GM21423 (cell line): Measurements from ENCODE around the gene ARL15.
"Not testable (repeated sequence)": the region's sequence is repeated elsewhere in the genome, so short reads cannot be mapped to it uniquely, and the experiment has no call there.

ENCODE experiments used
- ATAC-seq: cut with Tn5 transposase; IDR thresholded peaks from one replicate; pipeline ENCODE4 v1.9.1; 2021; ENCODE audit warnings: mild to moderate bottlenecking, moderate library complexity; ENCODE audit not compliant: unreplicated experiment

Gene ARL15

GRCh38 chr5:54049144-54049543 is 261.2 kb downstream of the ARL15 start:
- ATAC-seq = no peak

- ATAC-seq = no peak
These were observed 265.1 kb downstream of the ARL15 start for GRCh38 chr5:54045077-54045792.

DNA sequence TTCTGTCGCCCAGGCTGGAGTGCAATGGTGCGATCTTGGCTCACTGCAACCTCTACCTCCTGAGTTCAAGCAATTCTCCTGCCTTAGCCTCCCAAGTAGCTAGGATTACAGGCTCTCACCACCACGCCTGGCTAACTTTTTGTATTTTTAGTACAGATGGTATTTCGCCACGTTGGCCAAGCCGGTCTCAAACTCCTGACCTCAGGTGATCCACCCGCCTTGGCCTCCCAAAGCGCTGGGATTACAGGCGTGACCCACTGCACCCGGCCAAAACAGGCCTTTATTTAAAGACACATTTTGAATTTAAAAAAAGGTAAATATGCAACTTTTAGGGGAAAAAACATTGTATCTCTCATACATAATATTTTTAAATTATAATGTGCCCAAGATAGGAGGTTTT is 266.1 kb downstream of the ARL15 start:
- ATAC-seq = not testable (repeated sequence)

DNA sequence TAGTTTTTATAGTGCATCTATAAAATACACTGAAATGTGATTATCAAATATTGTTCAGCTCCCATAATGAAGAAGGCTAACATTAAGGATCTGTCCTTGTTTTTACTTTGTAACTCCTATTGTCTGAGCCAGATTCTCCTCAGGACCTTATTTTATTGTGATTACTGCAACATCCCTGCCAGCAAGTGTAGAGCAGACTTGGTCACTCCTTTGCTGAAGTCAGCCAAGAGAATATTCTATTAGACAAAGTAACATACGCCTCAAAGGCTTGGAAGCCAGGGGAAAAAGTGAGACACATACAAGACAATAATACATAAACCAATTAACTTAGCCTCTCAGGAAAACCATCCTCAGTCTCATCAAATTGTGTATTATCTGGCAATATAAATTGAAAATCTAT is 269.6 kb downstream of the ARL15 start:
- no peak for ATAC-seq

DNA sequence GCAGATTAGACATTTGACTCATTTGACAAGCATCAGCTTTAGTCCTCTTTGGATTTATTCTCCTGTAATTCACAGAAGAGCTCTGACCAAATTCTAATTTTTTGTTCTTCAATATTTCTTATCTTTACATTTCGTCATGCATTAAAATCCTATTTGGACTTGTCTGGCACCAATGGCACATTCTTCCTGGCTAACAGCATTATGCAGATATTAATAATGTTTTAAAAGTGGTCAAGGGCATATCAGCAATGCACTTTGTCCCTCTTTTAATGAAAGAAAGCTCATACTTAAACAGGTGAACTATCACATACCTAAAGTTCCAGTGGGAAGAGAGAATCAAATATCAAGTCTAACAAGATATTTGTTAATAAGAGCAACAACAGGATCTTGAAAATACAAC is 270.4 kb downstream of the ARL15 start:
- no peak for ATAC-seq

DNA sequence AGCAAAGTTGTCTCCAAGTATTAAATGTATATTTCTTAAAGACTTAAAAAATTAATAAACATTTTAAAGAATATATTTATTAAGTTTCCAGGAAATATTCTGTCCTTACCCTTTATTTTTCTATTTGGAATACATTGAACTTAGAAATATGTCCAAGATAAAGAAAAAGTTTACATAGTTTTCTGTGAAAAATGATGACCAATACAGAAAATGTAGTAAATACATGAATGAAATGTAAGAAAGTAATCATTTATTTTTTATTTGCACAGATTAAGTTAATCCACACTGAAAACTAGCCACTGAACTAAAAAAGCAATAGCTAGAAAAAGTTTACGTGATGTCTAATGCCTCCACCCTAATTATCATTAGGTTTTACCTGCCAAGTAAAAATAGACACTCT is 273.2 kb downstream of the ARL15 start:
- no peak for ATAC-seq

GRCh38 chr5:54030981-54031380 is 279.4 kb downstream of the ARL15 start:
- no peak for ATAC-seq

- no peak for ATAC-seq
These were observed 285.9 kb downstream of the ARL15 start for GRCh38 chr5:54024466-54024865.

- ATAC-seq = no peak
These were observed 288.1 kb downstream of the ARL15 start for GRCh38 chr5:54022223-54022622.

DNA sequence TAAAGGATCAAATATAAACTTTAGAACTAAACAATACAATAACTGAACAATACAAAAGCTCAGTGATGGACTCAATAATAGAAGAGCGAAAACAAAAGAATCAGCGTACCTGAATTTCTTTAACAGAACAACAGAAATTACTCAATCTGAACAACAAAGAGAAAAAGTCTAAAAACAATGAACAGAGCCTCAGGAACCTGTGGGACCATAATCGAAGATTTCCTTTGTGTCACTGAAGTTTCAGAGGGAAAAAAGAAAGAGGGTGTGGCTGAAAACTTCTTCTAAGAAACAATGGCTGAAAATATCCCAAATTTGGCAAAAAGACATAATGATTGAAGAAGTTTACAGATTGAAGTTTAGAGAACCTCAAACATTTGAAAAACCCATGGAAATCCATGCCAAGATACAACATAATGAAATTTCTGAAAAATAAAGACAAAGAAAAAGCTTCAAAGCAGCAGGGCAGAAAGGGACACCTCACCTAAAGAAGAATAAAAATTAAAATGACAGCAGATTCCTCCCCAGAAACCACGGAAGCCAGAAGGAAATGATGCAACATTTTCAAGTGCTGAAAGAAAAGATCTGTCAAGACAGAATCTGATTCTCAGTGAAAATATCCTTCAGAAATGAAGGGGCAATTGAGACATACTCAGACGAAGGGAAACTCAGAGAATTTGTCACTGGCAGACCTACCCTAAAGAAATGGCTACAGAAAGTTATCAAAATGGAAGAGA is 288.8 kb downstream of the ARL15 start:
- no peak for ATAC-seq

DNA sequence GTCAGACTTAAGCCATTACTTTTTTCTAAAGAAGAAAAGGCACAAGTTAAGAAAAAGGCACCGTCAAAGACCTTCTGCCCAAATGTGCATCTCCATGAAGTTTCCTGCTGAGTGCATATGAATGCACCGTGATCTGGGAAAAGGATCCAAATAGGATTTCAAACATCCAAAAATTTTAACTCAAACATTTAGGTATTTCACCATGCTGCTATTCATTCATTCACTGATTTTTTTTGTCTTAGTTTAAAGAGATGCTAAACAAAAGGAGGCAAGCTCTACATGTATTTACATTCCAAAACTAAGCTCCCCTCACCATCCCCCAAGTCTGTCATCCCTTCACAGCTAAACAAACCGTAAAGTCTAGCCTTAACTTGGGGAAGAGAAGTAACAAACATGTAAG is 291.9 kb downstream of the ARL15 start:
- ATAC-seq = no peak

DNA sequence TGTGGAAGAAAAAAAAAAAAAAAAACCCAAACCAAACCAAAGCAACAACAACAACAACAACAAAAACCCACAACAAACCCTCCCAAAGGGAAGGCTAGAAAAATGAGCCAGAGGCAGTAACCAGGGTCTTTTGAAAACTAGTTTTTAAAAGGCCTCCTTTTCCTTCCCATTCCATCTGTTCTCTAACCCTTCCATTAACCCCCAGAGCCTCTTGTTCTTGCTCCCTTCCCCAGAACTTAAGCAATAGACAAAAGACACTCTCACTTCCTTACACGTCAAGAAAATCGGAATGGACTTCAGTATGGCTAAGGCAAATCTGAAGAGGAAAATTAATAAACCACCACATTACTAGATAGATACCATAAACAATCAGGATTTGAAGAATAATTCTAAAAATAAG is 292.8 kb downstream of the ARL15 start:
- no peak for ATAC-seq

DNA sequence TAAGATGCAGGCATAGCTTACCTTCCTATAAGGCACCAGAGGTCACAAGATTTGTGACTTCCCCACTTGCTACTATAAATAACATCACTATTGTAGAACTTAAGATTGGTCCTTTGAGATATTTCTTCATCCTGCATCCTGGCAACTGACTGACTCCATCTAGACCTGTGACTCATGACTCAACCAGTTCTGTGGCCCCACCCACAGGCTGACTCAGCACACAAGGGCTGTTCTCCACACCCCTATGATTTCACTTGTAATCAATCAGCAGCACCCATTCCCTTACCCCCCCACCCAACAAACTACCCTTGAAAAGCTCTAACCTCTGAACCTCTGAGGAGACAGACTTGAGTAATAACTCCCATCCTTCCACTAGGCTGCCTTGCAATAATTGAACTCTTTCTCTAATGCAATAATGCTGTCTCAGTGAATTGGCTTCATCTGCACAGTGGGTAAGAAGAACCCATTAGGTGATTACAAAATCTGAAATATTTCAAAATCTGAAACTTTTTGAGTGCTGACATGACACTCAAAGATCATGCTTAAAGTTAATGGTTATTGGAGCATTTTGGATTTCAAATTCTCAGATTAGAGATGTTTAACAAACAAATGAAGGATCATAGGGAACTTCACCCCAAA is 296.7 kb downstream of the ARL15 start:
- no peak for ATAC-seq

DNA sequence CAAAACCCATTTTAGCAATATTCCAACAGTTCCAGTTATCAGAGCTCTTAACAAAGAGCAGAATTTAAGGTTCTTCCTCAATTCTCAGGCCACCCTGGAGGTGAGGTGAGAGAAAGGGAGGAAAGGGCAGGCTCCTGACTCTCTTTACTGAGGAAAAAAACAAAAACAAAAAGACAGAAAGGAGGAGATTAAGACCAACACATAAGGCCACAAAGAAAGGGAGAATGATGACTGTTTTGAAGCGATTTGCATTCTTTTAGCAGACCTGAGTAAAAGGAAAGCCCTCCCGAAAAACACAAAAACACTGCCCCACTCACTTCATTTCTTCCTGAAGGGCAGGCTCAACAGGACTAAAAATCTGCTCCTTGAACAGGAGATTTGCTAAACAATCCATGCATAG is 300.5 kb downstream of the ARL15 start:
- no peak for ATAC-seq

- ATAC-seq = no peak
These were observed 301.0 kb downstream of the ARL15 start for GRCh38 chr5:54009357-54009756.

GRCh38 chr5:54007827-54008777 is 302.3 kb downstream of the ARL15 start:
- ATAC-seq = no peak

GRCh38 chr5:54004697-54005096 is 305.7 kb downstream of the ARL15 start:
- ATAC-seq = no peak

DNA sequence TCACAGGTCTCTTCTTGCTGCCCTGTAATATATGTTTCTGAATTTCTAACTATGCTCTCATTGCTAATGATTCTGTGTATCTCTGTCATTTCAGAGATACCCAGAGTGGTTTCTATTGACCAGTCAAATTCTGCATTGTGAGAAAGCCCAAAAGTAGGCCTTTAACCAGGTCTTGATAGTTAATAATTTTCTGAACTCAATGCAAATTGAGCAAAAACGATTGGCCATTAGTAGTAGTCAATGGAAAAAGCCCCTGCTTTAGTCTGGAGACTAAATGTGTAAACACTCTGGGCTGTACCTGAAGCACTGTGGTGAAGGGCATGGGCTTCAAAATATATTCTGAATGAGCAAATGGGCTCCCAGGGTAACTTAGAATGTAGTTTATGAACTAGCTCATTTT is 307.6 kb downstream of the ARL15 start:
- no peak for ATAC-seq

- ATAC-seq = no peak
These were observed 308.2 kb downstream of the ARL15 start for GRCh38 chr5:54001976-54002775.

DNA sequence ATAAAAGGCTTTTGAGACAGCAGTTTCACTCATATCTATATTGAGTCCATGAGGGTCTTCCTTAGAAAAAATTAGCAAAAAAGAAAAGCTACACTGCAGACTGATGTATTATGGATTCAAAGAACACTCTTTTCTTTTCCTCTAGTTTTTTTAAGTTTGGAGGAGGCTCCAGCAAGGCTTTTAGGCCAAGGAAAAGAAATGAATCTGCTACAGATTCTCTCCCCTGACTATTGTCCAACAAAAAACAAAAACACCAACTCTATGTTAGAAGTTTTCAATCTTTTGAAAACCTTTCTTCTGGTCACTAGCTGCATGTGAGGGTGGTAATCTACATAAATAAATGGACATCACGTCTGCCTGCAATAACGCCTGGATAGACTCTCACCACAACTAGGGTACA is 310.4 kb downstream of the ARL15 start:
- no peak for ATAC-seq
